ENCODE data around the gene CASZ1. TPM values are rescaled to one million over a fixed set of nuclear protein-coding genes. Genes with fewer than 3 reads are reported as not detected.

The CASZ1 gene
- total RNA-seq, 1 donor from 2014 or later, result 3.4 TPM

DNA sequence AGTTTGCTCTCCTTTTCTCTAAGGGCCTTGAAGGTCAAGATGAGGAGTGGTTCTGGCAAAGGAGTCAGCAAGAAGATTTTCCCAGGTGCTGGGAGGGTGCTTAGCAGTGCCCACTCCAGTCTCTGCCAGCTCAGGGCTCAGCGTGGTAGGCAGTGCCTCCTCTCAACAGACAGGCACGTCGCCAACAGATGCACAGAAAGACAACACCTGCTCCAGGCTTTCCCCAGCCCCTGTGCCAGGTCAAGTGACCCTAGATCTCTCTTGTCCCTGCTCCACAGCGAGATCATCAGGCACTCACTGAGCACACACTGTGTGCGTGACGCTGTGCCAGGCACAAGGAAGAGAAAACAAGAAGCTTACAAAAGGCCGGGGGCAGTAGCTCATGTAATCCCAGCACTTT, 86.0 kb downstream of the CASZ1 start:
- H3K4me2 ChIP-seq, result no peak overlapping the region
- no peak overlapping the region for H3K27ac ChIP-seq
- H3K9ac ChIP-seq, result no peak overlapping the region
- no peak overlapping the region for H3K4me3 ChIP-seq
- TF ChIP-seq EZH2phosphoT487 (IDR thresholded peaks at IDR 0.05) (no peak), EZH2 (IDR thresholded peaks at IDR 0.05) (no peak)
- TF ChIP-seq, protein P1, sequence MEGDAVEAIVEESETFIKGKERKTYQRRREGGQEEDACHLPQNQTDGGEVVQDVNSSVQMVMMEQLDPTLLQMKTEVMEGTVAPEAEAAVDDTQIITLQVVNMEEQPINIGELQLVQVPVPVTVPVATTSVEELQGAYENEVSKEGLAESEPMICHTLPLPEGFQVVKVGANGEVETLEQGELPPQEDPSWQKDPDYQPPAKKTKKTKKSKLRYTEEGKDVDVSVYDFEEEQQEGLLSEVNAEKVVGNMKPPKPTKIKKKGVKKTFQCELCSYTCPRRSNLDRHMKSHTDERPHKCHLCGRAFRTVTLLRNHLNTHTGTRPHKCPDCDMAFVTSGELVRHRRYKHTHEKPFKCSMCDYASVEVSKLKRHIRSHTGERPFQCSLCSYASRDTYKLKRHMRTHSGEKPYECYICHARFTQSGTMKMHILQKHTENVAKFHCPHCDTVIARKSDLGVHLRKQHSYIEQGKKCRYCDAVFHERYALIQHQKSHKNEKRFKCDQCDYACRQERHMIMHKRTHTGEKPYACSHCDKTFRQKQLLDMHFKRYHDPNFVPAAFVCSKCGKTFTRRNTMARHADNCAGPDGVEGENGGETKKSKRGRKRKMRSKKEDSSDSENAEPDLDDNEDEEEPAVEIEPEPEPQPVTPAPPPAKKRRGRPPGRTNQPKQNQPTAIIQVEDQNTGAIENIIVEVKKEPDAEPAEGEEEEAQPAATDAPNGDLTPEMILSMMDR (IDR thresholded peaks at IDR 0.05), result no peak
- no peak overlapping the region for H2AFZ ChIP-seq (replicated peaks)
- H3F3A ChIP-seq (ENCODE audit: low read depth), result peaks cover 44% of the 10 kb centered on the region
- peak overlapping the region; percentile 98 for H3K27ac Mint-ChIP-seq
- peaks cover 2% of the 10 kb centered on the region for H3K36me3 Mint-ChIP-seq
- H3K79me2 ChIP-seq (ENCODE audit: low read depth), result no peaks in the 10 kb centered on the region
- peaks cover 66% of the 10 kb centered on the region for H3K4me1 ChIP-seq
- H3K4me3 Mint-ChIP-seq, result peak overlapping the region; percentile 76
- H3K9me3 Mint-ChIP-seq, result no peaks in the 10 kb centered on the region
- H3K27me3 Mint-ChIP-seq (ENCODE audit: insufficient read depth, low read depth), result peaks cover 20% of the 10 kb centered on the region
- H3K27me3 ChIP-seq, result no peaks in the 10 kb centered on the region
- H3K4me1 Mint-ChIP-seq, result peaks cover 92% of the 10 kb centered on the region
- DNase-seq (ENCODE audit: low spot score), result no peak
- peaks cover 13% of the 10 kb centered on the region for H4K20me1 ChIP-seq (ENCODE audit: low read depth)
- no peaks in the 10 kb centered on the region for H3K9me3 ChIP-seq (ENCODE audit: low read depth)
- H3K36me3 ChIP-seq, result no peaks in the 10 kb centered on the region

DNA sequence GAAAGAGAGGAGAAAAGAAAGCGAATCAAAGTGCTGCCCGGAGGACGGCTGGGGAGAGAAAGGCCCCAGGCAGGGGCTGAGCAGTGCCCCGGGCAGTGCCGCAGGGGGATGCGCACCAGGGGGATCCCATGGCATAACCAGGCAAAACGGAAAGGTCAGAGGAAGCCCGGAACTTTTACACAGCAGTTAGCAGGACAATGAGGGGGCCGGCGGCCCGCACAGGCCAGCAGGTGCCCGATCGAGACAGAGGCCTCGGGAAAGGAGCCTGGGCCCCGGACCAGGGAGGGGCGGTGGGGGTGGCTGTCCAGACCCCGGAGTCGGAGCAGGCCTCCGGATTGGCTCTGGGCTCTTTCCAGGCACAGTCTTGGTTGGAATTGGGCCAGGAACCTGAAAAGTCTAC, 86.8 kb downstream of the CASZ1 start:
- no peak overlapping the region for H3K4me3 ChIP-seq
- no peak overlapping the region for H3K9ac ChIP-seq
- DNase-seq (ENCODE audit: low spot score), result no peak
- H3K79me2 ChIP-seq (ENCODE audit: low read depth), result no peaks in the 10 kb centered on the region
- H3K4me2 ChIP-seq, result peak overlapping the region; percentile 49
- Mint-ChIP-seq H3K4me3 (peak overlapping the region; percentile 76), H3K4me1 (peaks cover 94% of the 10 kb centered on the region), H3K36me3 (peaks cover 2% of the 10 kb centered on the region), H3K27ac (peak overlapping the region; percentile 98), H3K9me3 (no peaks in the 10 kb centered on the region), H3K27me3 (ENCODE audit: insufficient read depth, low read depth) (peaks cover 20% of the 10 kb centered on the region)
- no peaks in the 10 kb centered on the region for H3K9me3 ChIP-seq (ENCODE audit: low read depth)
- no peaks in the 10 kb centered on the region for H3K36me3 ChIP-seq
- H3K27ac ChIP-seq, result no peak overlapping the region
- H4K20me1 ChIP-seq (ENCODE audit: low read depth), result peaks cover 21% of the 10 kb centered on the region
- peaks cover 46% of the 10 kb centered on the region for H3F3A ChIP-seq (ENCODE audit: low read depth)
- TF ChIP-seq EZH2phosphoT487 (IDR thresholded peaks at IDR 0.05), result no peak
- peaks cover 68% of the 10 kb centered on the region for H3K4me1 ChIP-seq
- H3K27me3 ChIP-seq, result no peaks in the 10 kb centered on the region
- H2AFZ ChIP-seq (replicated peaks), result no peak overlapping the region

DNA sequence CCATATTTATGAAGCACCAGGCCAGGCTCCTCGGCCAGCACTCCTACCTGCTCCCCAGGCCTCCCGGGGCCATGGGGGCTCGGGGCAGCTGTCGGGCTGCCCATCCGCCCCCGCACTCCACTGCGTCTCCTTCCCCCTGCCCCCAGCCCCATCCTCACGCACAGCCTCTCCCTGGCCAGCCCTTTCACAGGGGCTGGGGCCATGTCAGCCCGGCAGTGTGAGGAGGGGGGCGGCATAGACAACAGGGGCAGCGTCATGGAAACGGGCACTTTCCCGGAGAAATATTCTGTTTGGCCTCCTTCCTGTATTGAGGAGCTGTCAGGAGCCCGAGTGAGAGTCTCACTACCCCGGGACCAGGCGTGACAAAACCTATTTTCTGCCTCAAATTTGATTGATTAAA, 87.3 kb downstream of the CASZ1 start:
- peak overlapping the region; percentile 76 for H3K4me3 Mint-ChIP-seq
- no peak for TF ChIP-seq EZH2phosphoT487 (IDR thresholded peaks at IDR 0.05)
- TF ChIP-seq, protein P1 (IDR thresholded peaks at IDR 0.05), result no peak
- no peak for TF ChIP-seq EZH2 (IDR thresholded peaks at IDR 0.05)

DNA sequence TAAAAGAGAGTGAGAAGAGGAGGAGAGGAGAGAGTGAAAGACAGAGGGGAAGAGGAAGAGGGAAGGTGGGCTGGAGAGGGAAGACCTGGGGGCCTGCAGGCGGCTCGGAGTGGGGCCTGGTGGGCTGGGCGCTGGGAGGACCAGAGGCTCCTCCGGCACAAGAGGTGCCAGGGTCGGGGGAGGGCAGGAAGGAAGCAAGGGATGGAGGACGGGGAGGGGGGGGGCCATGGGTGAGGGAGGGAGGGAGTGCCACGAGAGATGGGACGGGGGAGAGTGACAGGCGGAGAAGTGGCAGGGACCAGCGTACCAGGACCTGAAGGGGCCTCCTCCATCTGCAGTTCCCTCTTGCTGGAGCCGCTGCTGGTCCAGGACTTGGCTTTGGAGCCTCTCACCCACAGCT, 87.7 kb downstream of the CASZ1 start:
- peak overlapping the region; percentile 76 for H3K4me3 Mint-ChIP-seq
- H3K4me1 Mint-ChIP-seq, result peaks cover 91% of the 10 kb centered on the region
- DNase-seq (ENCODE audit: low spot score), result no peak
- no peaks in the 10 kb centered on the region for H3K36me3 ChIP-seq
- no peak overlapping the region for H3K9ac ChIP-seq
- peaks cover 23% of the 10 kb centered on the region for H3K27me3 Mint-ChIP-seq (ENCODE audit: insufficient read depth, low read depth)
- H2AFZ ChIP-seq (replicated peaks), result no peak overlapping the region
- H3K4me2 ChIP-seq, result peak overlapping the region; percentile 69
- no peaks in the 10 kb centered on the region for H3K9me3 Mint-ChIP-seq
- no peaks in the 10 kb centered on the region for H3K9me3 ChIP-seq (ENCODE audit: low read depth)
- peaks cover 46% of the 10 kb centered on the region for H3F3A ChIP-seq (ENCODE audit: low read depth)
- peaks cover 67% of the 10 kb centered on the region for H3K4me1 ChIP-seq
- no peak overlapping the region for H3K4me3 ChIP-seq
- no peak overlapping the region for H3K27ac ChIP-seq
- H3K27ac Mint-ChIP-seq, result no peak overlapping the region
- H3K36me3 Mint-ChIP-seq, result peaks cover 2% of the 10 kb centered on the region
- peaks cover 4% of the 10 kb centered on the region for H3K27me3 ChIP-seq
- H4K20me1 ChIP-seq (ENCODE audit: low read depth), result peaks cover 28% of the 10 kb centered on the region
- TF ChIP-seq EZH2 (IDR thresholded peaks at IDR 0.05) (no peak), EZH2phosphoT487 (IDR thresholded peaks at IDR 0.05) (no peak)
- TF ChIP-seq, protein P1 (IDR thresholded peaks at IDR 0.05), result no peak
- no peaks in the 10 kb centered on the region for H3K79me2 ChIP-seq (ENCODE audit: low read depth)

More for the DNA sequence above, 87.3 kb downstream of the CASZ1 start:
- no peaks in the 10 kb centered on the region for H3K36me3 ChIP-seq
- H2AFZ ChIP-seq (replicated peaks), result no peak overlapping the region
- no peaks in the 10 kb centered on the region for H3K9me3 Mint-ChIP-seq
- no peaks in the 10 kb centered on the region for H3K27me3 ChIP-seq
- peaks cover 91% of the 10 kb centered on the region for H3K4me1 Mint-ChIP-seq
- peaks cover 23% of the 10 kb centered on the region for H4K20me1 ChIP-seq (ENCODE audit: low read depth)
- peak overlapping the region; percentile 49 for H3K4me2 ChIP-seq
- H3K27ac ChIP-seq, result no peak overlapping the region
- peaks cover 2% of the 10 kb centered on the region for H3K36me3 Mint-ChIP-seq
- no peak overlapping the region for H3K4me3 ChIP-seq
- H3K9me3 ChIP-seq (ENCODE audit: low read depth), result no peaks in the 10 kb centered on the region
- H3F3A ChIP-seq (ENCODE audit: low read depth), result peaks cover 46% of the 10 kb centered on the region
- no peaks in the 10 kb centered on the region for H3K79me2 ChIP-seq (ENCODE audit: low read depth)
- peaks cover 67% of the 10 kb centered on the region for H3K4me1 ChIP-seq
- DNase-seq (ENCODE audit: low spot score), result no peak
- no peak overlapping the region for H3K9ac ChIP-seq
- H3K27me3 Mint-ChIP-seq (ENCODE audit: insufficient read depth, low read depth), result peaks cover 20% of the 10 kb centered on the region
- peak overlapping the region; percentile 98 for H3K27ac Mint-ChIP-seq

All from neural progenitor cell (in vitro differentiated cells).